Stimulated activated CD4-positive, alpha-beta T cell treated with anti-CD3 and anti-CD28 coated beads, Interleukin-1b, Interleukin-23, amount 100 ng/mL, for 4 hours (primary cell): ENCODE data around the gene SEMA4D.
"Not testable (repeated sequence)": the region's sequence is repeated elsewhere in the genome, so short reads cannot be mapped to it uniquely, and the experiment has no call there.

ENCODE experiments used
- DNase-seq, 2 donors: peaks; one replicate each; pipeline ENCODE4 v3.0.0-alpha.2; 2020; ENCODE audit warnings: low read depth in 2 of 2

SEMA4D gene

DNA sequence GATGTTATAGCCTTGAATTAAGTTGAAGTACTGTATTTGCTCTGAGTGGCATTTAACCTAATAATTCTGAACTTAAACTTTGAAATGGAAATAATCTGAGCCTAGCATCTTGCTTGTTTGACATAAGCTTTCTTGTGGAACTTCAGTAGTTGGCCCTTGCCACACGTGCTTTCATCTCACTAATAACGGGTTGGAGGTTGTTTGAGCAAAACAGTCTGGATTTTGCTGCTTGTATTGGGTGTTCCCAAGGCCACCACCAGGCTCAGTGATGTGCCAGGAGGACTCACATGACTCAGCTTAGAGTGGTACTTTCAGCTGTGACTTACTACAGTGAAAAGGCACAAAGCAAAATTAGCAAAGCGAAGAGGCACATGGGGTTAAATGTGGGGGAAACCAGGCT lies 143.9 kb downstream of the SEMA4D start:
- no peak for DNase-seq

DNA sequence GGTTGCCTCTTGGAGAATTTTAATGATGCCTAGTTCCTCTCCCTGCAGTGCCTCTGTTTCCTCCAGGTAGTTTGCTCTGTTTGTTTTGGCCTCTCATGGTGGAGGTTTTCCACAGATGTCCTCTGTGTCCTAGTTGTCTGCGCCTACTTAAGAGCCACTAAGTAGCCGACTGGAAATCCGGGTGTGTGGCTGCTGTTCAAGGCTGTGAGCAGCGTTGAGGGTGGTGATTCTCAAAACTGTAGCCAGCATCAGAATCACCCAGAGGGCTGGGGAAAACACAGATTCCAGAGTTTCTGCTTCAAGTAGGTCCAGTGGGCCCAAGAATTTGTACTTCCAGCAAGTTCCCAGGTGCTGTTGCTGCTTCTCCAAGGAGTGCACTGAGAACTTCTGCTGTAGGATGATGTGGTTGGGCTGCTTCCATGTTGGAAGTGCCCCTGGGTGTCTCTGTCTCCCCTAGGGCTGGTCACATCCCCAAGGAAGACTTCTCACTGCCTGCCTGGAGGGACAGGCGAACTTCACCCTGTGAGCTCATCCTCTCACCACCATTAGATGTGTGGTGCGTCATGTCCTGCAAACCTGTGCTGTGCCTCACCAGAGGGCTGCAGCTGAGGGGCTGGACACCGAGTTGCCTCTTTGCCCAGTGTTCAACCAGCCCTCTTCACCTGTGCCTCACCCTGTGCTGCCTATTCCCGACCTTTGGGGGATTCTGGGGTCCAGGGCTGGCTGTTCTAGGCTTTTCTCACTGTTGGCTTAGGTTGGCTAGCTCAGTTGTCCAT lies 144.9 kb downstream of the SEMA4D start:
- DNase-seq = no peak

DNA sequence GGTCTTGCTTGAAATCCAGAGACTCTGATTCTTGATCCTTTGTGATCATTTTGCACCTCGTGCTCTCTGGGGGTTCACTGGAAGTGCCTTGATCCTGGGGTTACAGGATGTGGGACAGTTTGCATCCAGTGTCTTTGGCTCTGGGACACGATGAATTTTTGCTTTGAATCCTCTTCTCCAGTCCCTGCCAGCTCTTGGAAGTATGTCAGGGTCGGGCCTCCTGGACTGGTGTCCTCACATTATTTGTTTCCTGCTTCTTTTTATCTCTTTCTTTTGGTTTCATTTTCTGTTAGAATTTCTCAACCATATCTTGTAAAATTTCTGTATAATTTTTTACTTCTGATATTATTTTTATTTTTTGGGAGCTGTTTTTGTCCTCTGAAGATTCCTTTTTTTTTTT lies 145.5 kb downstream of the SEMA4D start:
- no peak for DNase-seq

DNA sequence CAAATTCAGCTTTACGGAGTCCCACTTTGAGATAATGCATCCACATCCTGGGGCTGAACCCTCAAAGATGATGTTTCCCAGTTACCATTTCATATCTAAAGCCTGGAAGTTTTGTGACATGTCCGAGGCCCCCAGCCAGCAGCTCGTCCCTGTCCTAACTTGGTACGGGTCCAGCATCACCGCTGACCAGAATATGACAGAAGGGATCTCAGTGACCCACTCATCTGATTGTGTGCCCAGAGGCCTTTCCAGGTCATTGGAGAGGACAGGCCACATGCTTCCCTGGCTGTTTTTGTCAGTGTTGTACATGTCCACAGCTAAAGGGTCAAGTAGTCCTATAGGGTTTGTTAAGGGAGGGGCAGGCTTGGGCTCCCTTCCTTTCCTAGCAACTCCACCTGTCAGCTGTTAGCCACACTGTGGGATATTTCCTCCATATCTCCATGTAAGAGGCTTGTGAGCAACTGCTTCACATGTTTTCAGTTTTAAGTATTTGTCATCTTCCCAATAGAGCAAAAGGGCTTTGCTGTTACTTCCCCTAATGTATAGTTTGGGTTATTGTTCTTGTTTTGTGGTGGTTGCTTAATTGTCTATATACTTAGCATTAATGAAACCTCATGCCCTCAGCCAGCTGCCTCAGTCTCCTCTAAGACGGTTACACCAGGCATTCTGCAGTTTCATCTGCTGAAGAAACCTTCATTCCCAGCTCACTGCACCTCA lies 146.2 kb downstream of the SEMA4D start:
- no peak for DNase-seq

DNA sequence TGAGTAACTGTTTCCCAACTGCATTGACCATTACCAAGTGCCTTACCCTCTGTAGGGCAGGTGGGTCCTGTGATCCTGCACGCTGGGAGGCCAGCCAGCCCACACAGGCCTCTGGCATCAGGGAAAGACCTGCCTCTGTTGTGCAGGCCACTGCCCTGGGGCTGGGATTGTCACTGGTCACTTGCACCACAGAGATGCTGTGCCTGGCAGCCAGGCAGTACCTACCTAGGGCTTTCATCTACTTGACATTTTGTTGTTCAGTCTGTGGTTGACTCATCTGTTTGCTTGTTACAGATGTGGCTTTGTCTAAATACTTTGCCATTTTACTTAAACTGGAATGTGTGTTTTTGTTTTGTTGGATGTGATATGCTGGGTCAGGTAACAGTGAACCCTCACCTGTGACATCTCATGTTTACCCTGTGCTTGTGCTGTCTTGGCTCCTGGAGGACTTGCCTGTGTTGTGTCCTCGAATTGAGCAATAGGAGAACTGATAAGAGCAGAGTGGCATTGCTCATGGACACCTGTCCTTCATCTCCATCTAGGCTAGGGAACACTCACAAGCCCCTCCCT lies 146.8 kb downstream of the SEMA4D start:
- no peak for DNase-seq

DNA sequence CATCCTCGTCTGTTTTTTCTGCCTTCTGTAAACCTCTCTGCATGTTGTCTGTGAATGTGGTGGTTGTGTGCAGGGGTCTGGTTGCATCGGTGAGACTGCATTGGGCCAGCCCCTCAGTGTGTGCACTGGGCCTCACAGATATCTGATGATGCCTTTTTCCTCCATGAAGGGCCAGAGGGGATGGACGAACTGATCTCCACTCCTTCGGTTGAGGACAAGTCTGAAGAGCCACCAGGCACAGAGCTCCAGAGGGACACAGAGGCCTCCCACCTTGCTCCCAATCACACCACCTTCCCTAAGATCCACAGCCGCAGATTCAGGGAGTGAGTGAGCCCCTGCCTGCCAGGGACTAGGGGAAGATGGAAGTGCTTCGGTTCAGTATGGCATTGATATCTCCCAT lies 148.3 kb downstream of the SEMA4D start:
- DNase-seq = no peak

DNA sequence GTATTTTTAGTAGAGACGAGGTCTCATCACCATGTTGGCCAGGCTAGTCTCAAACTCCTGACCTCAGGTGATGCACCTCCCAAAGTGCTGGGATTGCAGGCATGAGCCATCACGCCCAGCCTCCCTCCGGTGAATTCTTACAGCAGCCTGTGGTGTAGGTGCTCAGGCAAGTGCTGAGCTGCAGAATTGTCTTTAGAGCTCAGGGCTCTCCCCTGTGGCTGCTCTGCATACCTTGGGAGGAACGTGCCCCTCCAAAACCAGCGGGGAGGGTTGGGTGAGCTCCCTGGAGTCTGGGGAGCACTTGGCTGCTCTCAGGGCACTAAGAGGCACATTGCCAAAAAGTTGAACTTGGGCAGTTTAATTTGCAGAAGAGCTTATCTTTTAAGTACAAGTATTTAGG lies 150.3 kb downstream of the SEMA4D start:
- DNase-seq = no peak

DNA sequence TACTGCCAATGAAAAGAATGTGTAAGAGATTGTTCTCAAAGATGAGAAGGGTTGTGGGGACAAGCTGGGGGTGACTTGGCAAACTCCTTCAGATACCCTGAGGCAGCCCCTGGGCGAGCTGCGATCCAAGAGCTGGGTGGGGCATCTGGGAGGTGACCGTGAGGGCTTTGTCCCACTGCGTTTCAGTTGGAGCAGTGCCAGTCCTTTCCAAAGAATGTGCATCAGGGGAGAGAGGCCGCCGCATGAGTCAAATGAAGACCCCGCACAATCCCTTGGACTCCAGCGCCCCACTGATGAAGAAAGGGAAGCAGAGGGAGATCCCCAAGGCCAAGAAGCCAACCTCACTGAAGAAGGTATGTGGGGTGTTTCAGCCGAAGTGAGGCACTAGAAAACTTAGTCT lies 151.2 kb downstream of the SEMA4D start:
- DNase-seq = no peak

DNA sequence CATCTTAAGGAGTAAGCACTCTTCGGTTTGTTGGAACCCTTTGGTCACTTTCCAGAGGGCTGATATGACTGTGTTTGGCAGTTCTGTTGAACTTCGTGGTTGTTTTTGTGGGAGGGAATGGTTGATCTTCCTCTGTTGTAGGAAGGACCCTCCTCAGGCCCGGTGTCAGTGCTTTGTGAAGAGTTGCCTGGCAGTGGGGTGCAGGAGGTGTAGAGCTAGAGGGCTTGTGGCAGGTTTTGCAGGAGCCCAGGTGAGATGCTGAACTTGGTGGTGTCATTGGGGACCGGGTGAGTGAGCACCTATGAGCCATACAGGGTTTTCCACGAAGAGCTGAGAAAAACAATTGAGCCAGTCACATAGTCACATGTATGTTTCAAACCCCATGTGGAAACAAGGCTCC lies 152.4 kb downstream of the SEMA4D start:
- no peak for DNase-seq

DNA sequence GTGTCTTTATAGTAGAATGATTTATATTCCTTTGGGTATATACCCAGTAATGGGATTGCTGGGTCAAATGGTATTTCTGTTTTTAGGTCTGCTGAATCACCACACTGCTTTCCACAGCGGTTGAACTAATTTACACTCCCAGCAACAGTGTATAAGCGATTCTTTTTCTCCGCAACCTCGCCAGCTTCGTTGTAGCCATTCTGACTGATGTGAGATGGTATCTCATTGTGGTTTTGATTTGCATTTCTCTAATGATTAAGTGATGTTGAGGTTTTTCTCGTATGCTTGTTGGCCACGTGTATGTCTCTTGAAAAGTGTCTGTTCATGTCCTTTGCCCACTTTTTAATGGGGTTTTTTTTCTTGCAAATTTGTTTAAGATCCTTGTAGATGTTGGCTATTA lies 154.1 kb downstream of the SEMA4D start:
- not testable (repeated sequence) for DNase-seq

DNA sequence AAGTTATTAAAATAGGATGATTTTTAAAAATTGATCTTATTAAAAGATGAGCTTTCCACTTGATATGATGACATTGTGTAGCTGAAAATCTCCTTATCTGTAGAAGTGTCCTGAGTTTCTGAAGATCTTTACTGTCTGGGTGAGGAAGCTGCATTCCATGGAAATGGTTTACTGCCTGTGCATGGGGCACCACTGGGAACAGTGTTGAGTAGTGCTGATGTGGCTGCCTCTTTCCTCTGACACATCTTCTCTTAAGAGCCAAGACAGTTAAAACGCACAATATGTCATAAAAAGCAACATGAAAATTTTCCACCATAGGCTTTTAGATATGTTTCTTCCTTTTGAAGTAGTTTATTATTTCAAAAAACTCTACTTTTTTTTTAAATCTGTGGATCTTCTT lies 155.0 kb downstream of the SEMA4D start:
- no peak for DNase-seq

DNA sequence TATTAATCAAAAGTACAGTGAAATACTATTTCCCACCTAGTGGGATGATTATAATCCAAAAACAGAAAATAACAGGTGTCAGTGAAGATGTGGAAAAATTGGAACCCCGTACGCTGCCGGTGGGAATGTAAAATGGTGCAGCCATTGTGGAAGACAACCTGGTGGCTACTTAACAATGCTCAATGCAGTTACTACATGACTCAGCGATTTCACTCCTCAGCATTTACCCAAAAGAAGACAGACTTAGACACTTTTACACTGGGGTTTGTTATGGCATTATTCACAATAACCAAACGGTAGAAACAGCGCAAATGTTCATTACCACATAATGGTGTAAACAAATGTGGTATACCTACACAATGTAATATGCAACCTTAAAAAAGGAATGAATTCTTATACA lies 155.7 kb downstream of the SEMA4D start:
- no peak for DNase-seq

DNA sequence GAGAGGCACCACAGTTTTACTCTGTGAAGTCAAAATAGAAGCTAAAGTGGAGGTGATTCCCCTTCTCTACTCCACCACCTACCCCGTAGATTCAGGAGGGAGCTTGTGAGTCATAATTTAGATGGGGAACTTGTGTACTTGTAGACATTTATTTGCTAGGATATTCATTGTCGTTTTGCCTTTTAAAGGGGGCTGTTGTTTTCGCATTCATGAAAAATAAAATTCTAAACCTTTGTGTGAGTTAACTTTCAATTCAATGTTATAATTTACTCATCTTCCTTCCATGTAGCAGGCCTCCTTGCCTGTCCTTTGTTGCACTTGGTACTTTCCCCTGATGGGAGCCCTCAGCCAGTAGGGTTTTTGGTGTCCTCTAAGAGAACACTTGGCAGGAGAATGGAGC lies 157.6 kb downstream of the SEMA4D start:
- no peak for DNase-seq

DNA sequence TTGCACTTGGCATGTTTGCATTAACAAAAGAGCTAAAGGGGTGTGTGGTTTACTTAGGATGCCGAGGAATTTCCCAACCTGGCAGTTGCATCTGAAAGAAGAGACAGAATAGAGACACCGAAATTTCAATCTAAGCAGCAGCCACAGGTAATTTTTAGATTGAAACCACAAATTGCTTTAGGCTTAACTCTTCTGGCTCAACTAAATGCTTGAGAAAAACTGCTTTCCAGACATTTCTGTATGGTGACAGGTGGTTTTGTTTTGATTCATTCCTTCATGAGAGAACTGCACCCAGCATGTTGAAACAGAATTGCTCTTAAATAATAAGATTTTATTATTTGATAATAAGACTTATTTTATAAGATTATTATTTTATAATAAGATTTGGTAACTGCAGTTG lies 158.1 kb downstream of the SEMA4D start:
- DNase-seq = no peak

DNA sequence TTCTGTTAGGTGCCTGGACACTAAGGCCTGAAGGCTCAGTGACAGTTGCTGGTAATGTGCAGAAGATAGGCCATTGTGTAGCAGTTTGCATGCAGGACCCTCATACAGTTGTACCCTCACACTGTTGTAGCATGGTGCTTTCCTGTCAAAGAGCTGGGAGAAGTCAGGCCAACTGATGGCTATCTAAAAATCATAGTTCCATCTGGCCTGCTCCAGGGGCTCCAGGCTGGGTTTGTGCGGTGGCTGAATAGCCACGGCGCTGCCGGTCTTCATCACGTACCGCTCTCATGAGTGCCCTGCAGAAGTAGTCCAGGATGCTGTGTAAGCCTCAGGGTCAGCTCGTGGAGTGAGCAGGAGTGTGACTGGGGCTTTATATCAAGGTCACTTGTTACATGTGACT lies 167.4 kb downstream of the SEMA4D start:
- no peak for DNase-seq

DNA sequence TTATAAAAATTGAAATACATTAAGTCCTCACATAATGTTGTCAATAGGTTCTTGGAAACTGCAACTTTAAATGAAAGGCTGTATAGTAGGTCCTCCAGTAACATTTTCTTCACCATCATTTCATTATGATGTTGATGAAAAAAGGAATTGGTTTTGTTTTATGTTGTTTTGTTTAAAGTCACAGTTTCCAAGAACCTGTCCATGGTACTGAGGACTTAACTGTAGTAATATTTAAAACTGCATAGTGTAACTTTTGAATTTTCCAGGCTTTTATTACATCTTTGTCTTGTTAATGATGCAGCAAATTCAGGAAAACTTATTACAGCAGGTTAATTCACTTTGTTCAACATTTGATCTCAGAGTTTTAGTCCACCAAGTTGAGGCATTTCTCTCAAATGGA lies 168.0 kb downstream of the SEMA4D start:
- no peak for DNase-seq

DNA sequence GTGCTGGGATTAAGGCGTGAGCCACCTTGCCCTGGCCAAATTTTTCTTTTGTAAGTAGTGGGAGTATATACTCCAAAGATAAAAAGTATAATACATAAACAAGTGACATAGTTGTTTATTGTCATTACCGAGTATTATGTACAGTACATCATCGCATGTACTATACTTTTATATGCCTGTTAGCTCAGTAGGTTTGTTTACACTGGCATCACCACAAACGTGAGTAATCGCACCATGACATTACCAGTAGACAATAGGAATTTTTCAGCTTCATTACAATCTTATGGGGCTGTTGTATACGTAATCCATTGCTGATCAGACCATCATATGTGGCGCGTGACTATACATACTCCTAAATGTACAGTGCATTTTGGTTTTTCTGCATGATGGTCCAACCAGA lies 169.8 kb downstream of the SEMA4D start:
- DNase-seq = no peak

DNA sequence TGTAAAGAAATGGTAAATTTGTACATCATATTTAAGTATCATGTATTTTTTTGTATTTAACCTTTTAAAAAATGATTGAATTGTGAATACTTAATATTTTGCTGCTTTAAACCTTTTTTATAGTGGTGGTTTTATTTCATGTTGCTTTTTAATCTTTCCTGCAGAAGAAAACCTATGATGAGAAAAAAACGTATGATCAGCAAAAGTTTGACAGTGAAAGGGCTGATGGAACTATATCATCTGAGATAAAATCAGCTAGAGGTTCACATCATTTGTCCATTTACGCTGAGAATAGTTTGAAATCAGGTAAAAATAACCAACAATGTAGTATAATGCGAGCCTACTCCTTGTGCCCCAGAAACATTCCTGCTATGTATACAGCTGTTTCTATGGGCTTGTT lies 172.2 kb downstream of the SEMA4D start:
- no peak for DNase-seq

DNA sequence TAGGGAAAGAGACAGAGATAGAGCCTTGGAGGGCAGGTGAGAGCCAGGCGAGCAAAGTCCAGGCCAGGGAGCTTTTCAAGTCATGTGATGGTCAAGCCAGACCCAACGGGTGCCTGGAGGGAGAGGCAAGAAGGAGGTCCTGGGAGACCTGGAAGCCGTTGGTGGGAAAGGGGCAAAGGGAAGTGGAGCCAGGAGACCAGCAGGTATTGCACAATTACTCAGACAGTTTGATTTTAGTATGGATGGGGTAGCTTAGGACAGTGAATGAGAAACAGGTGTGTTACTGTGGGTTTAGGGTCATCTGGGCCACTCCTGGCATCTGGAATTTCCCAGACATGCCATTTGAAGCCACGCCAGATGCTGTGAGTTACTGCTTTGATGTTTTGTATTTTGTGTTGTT lies 174.5 kb downstream of the SEMA4D start:
- DNase-seq = no peak

DNA sequence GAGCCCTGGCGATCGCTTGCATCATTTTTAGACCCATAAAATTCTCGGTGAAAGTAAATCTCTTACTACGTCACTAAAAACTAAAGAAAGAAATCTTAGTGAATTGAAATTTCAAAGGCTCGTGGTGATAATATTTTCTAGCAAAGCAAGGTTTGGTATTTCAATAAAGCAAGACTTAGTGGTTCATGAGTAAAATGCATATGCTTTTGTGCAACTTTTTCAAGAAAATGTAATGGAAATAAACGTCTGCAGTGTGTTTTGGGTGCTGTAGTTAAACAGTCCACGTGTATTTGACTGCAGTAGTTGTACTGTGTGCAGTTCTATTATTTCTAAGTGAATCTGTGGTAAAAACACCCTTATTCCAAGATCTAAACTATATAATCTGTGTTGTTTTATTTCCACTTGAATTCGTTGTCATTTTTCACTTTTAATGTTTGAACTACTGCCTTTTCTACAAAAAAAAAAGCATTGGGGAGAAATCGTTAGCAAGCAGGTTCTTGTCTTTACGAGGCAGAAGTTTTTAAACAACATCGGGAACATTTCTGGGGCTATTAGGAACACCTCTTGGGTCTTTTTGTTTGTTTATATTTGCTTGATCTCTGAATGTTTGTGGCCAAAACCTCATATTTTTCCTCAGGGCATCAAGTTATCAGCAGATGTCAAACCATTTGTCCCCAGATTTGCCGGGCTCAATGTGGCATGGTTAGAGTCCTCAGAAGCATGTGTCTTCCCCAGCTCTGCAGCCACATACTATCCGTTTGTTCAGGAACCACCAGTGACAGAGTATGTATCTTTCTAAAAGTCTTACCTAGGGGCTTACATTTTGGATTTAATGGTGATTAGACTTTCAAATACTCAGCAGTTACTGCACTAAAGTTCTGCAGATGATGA lies 178.7 kb downstream of the SEMA4D start:
- DNase-seq = no peak

DNA sequence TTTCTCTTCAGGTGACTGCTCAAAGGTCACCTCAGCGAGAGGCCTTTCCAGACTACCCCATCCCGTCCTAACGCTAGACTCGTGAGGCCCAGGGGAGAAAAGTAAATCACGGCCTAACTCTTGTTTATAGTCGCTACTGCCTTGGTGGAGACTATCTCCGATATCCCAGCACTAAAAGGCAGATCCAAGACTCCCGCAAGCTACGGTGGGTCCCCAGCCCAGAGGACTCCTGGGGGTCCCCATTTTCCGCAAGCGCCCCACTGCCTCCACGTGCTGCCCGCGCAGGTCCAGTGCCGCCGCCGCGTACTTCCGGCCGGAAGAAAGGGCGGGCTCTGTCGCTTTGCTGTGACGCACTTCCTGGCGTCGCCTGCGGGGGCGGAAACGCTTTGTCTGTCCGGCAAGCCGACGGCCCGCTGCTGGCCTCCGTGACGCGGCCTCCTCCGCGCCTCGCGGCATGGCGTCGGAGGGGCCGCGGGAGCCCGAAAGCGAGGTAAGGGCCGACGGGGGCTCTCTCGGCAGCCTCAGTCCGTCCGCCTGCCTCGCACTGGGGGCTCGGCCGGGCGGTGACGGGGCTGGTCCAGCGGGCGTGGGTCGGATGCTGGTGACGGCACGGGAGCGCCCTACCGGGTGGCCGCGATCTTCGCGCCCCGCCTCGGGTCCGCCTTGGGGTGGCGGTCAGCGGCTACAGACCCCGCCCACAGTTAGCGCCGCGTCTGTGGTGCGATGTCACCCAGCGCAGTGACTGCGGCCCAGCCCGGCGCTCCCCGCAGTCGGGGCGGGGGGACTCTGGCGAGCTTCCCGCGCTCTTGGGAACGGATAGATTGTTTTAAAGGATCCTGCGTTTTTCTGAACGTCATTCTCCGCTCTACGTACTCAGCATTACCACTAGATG lies 179.5 kb downstream of the SEMA4D start, which contains the start of gene SECISBP2:
Gene SECISBP2, plus strand, starts transcription at position 378 of the 892 bp plus-strand sequence. Its CDS starts 77 bp downstream, at position 455.
- DNase-seq = peak; percentile 91 to 92
